ENCODE data around the gene SLC12A8.

DNA sequence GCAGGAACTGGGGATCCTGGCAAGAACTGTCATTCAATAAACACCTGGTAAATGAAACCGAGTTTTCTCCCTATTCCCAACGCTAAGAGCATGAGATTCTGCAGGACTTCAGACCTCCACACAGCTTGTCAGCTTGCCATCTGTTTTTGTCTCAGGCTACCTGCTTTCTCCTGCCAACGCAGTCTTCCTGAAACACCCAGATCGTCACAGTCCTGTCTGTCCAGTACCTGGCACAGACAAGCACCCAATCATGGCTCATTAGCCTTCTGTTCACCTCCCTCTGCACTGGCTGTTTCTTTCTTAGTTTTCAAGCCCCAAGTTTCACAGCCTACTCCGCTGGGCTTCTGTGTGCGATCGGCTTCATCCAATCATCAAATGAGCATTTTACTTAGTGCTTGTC, 5.0 kb downstream of the SLC12A8 start:
- TF ChIP-seq TAF1 (IDR thresholded peaks at IDR 0.05; ENCODE audit: low read depth, low read length): no peak
- TF ChIP-seq POLR2AphosphoS5 (IDR thresholded peaks at IDR 0.05; ENCODE audit: low read depth, low read length): no peak
- TF ChIP-seq POLR2A (IDR thresholded peaks at IDR 0.05; ENCODE audit: low read depth, low read length): no peak
- no peak for TF ChIP-seq SPI1 (IDR thresholded peaks at IDR 0.05; ENCODE audit: low read depth, low read length)

Data from GM12891 (cell line).